H9 (cell line): ENCODE results near the gene IFNA21. TPM values are rescaled to one million over a fixed set of nuclear protein-coding genes. Genes with fewer than 3 reads are reported as not detected.

Experiments
- DNase-seq: peaks from one replicate; pipeline ENCODE4 v3.0.0-alpha.2; 2017
- H2AFZ ChIP-seq: one replicate; pipeline ENCODE4 v1.6.1; 2013; ENCODE audit warnings: mild to moderate bottlenecking, low read length, control low read depth, moderate library complexity
- H2AK5ac ChIP-seq: 2 replicates; pipeline ENCODE4 v1.6.1; 2013; ENCODE audit warnings: low read length, control low read depth, mixed read lengths; ENCODE audit not compliant: insufficient read length
- H2BK120ac ChIP-seq: one replicate; pipeline ENCODE4 v1.6.1; 2013; ENCODE audit warnings: low read depth, mild to moderate bottlenecking, low read length, control low read depth, inconsistent platforms; ENCODE audit not compliant: poor library complexity, severe bottlenecking
- H2BK12ac ChIP-seq: 2 replicates; pipeline ENCODE4 v1.6.1; 2013; ENCODE audit warnings: low read length, control low read depth, mixed read lengths, low read depth; ENCODE audit not compliant: insufficient read length
- H2BK15ac ChIP-seq: 2 replicates; pipeline ENCODE4 v1.6.1; 2013; ENCODE audit warnings: low read depth, low read length, control low read depth
- H2BK20ac ChIP-seq: one replicate; pipeline ENCODE4 v1.6.1; 2013; ENCODE audit warnings: low read depth, mild to moderate bottlenecking, low read length, control low read depth, inconsistent platforms; ENCODE audit not compliant: poor library complexity, severe bottlenecking
- H2BK5ac ChIP-seq: 2 replicates; pipeline ENCODE4 v1.6.1; 2013; ENCODE audit warnings: low read length, control low read depth, mixed read lengths; ENCODE audit not compliant: insufficient read length
- H3K14ac ChIP-seq: 2 replicates; pipeline ENCODE4 v1.6.1; 2013; ENCODE audit warnings: low read length, control low read depth; ENCODE audit not compliant: insufficient read depth
- H3K18ac ChIP-seq: 2 replicates; pipeline ENCODE4 v1.6.1; 2013; ENCODE audit warnings: low read depth, mild to moderate bottlenecking, mixed read lengths, low read length, control low read depth; ENCODE audit not compliant: insufficient read length
- H3K23ac ChIP-seq: 2 replicates; pipeline ENCODE4 v1.6.1; 2013; ENCODE audit warnings: low read length, control low read depth, mixed read lengths, low read depth; ENCODE audit not compliant: insufficient read length
- H3K23me2 ChIP-seq: 2 replicates; pipeline ENCODE4 v1.6.1; 2013; ENCODE audit warnings: low read depth, mild to moderate bottlenecking, mixed read lengths, low read length, control low read depth; ENCODE audit not compliant: insufficient read length, poor library complexity, severe bottlenecking
- H3K27ac ChIP-seq: 2 replicates; pipeline ENCODE4 v1.5.1; 2013; ENCODE audit warnings: low read length, control low read depth, mixed read lengths, low read depth; ENCODE audit not compliant: insufficient read length
- H3K27me3 ChIP-seq: 2 replicates; pipeline ENCODE4 v1.6.1; 2013; ENCODE audit warnings: low read length, control low read depth, inconsistent platforms; ENCODE audit not compliant: insufficient read depth
- H3K4ac ChIP-seq: 2 replicates; pipeline ENCODE4 v1.6.1; 2013; ENCODE audit warnings: low read depth, mild to moderate bottlenecking, control low read depth, inconsistent platforms, low read length, moderate library complexity
- H3K4me1 ChIP-seq: 2 replicates; pipeline ENCODE4 v1.6.1; 2013; ENCODE audit warnings: low read length, control low read depth, inconsistent platforms; ENCODE audit not compliant: insufficient read depth
- H3K4me2 ChIP-seq: 2 replicates; pipeline ENCODE4 v1.6.1; 2013; ENCODE audit warnings: low read length, control low read depth, mixed read lengths; ENCODE audit not compliant: insufficient read length, insufficient read depth
- H3K56ac ChIP-seq: 2 replicates; pipeline ENCODE4 v1.6.1; 2013; ENCODE audit warnings: low read depth, mild to moderate bottlenecking, mixed read lengths, low read length, control low read depth; ENCODE audit not compliant: insufficient read length
- H3K79me1 ChIP-seq: 2 replicates; pipeline ENCODE4 v1.6.1; 2013; ENCODE audit warnings: low read depth, mild to moderate bottlenecking, moderate library complexity, low read length, control low read depth, inconsistent platforms; ENCODE audit not compliant: insufficient read depth, poor library complexity, severe bottlenecking
- H3K79me2 ChIP-seq: 2 replicates; pipeline ENCODE4 v1.6.1; 2013; ENCODE audit warnings: low read length, control low read depth, inconsistent platforms; ENCODE audit not compliant: insufficient read depth
- H3K9ac ChIP-seq: 2 replicates; pipeline ENCODE4 v1.6.1; 2013; ENCODE audit warnings: low read length, control low read depth, mixed read lengths; ENCODE audit not compliant: insufficient read length; ENCODE audit errors: extremely low read depth
- H3K9me3 ChIP-seq: one replicate; pipeline ENCODE4 v1.6.1; 2013; ENCODE audit warnings: low read depth, low read length, inconsistent platforms; ENCODE audit not compliant: control insufficient read depth
- H3T11ph ChIP-seq: one replicate; pipeline ENCODE4 v1.6.1; 2013; ENCODE audit warnings: mild to moderate bottlenecking, low read length, control low read depth, inconsistent platforms
- H4K20me1 ChIP-seq: one replicate; pipeline ENCODE4 v1.6.1; 2013; ENCODE audit not compliant: control insufficient read depth, insufficient read length, insufficient read depth
- H4K5ac ChIP-seq: 2 replicates; pipeline ENCODE4 v1.6.1; 2013; ENCODE audit warnings: low read depth, mild to moderate bottlenecking, mixed read lengths, low read length, control low read depth; ENCODE audit not compliant: insufficient read length
- H4K8ac ChIP-seq: replicated peaks from 2 replicates; pipeline ENCODE4 v1.6.1; 2013; ENCODE audit warnings: low read length, control low read depth, mixed read lengths, low read depth; ENCODE audit not compliant: insufficient read length
- H4K91ac ChIP-seq: 2 replicates; pipeline ENCODE4 v1.6.1; 2013; ENCODE audit warnings: low read depth, mild to moderate bottlenecking, moderate library complexity, mixed read lengths, low read length, control low read depth; ENCODE audit not compliant: insufficient read length
- H3K27ac Mint-ChIP-seq, 3 experiments: 2 replicates in 2 of 3; 3 replicates in 1 of 3; pipeline ENCODE4 v1.8.0; 2020 to 2021; ENCODE audit warnings: mixed read lengths in 3 of 3, mild to moderate bottlenecking in 1 of 3, moderate library complexity in 1 of 3
- H3K27me3 Mint-ChIP-seq: 2 replicates; pipeline ENCODE4 v1.8.0; 2021; ENCODE audit warnings: low read depth, mild to moderate bottlenecking, moderate library complexity, mixed read lengths
- H3K36me3 Mint-ChIP-seq, 3 experiments: 2 replicates in 2 of 3; 3 replicates in 1 of 3; pipeline ENCODE4 v1.8.0; 2020 to 2021; ENCODE audit warnings: low read depth in 3 of 3, mixed read lengths in 3 of 3; ENCODE audit not compliant: insufficient read depth in 1 of 3
- H3K4me1 Mint-ChIP-seq, 2 experiments: 2 replicates each; pipeline ENCODE4 v1.8.0; 2020; ENCODE audit warnings: mixed read lengths in 2 of 2
- H3K4me3 Mint-ChIP-seq, 2 experiments: 2 replicates in 1 of 2; 3 replicates in 1 of 2; pipeline ENCODE4 v1.8.0; 2020 to 2021; ENCODE audit warnings: mild to moderate bottlenecking in 2 of 2, mixed read lengths in 2 of 2, moderate library complexity in 1 of 2
- H3K9me3 Mint-ChIP-seq, 2 experiments: 2 replicates in 1 of 2; 3 replicates in 1 of 2; pipeline ENCODE4 v1.8.0; 2020; ENCODE audit warnings: mild to moderate bottlenecking in 2 of 2, mixed read lengths in 2 of 2, moderate library complexity in 1 of 2
- WGBS: extraction: QIAGEN DNeasy Blood & Tissue Kit; methylation state at CpG from one replicate; pipeline ENCODE4 v1.1.7; 2013; ENCODE audit warnings: missing lambda C conversion rate, low lambda C conversion rate, mixed read lengths; ENCODE audit not compliant: insufficient read length; ENCODE audit errors: extremely low coverage; 5-methylcytosine and 5-hydroxymethylcytosine counted together
- total RNA-seq: library from RNA; stranded (reverse); gene quantifications from 2 replicates; pipeline ENCODE4 v1.2.1, GENCODE V29; 2021
- TF ChIP-seq, protein P1 (sequence below): fragments of 200-600 bp; sonication (generic); conservative IDR thresholded peaks from 3 replicates; pipeline ENCODE4 v1.8.0; 2021; ENCODE audit warnings: antibody characterized with exemption, mild to moderate bottlenecking

The IFNA21 gene
- total RNA-seq, 1 experiment from 2014 or later, result not detected

DNA sequence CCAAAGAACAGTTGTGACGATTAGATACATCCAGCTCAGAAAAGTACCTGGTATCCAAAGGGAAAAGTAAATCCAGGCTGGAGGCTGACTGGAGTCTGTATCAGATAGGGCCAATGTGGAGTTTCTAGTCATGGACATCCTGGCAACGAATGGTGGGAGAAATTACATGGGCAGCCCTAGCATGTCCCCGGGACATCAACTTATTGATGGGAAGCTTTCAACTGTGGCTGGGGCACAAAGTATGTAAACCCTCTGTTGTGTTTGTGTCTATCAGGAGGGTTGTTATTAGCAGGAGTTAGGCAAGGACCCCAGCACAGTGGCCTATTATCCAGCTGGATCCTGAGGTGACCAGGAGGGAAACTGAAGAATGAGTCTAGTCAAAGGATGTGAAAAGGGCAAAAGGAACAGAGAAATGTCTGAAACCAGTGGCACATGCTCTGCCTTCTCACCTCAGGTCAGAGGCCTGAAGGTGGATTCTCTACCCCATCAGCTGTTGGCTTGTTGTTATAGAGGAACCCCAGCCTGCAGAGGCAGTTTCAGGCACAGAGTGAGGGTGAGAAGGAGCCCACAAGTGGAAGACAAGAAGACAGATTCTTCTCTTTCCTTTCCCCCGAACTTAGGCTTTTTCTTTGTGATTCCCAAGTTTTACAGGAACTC lies 44.7 kb downstream of the IFNA21 start:
- Histone ChIP-seq H2BK5ac (no peak overlapping the region), H2BK15ac (no peak overlapping the region), H3K14ac (no peak overlapping the region), H3K4me2 (no peak overlapping the region), H3K9ac (no peak overlapping the region), H3K27me3 (no peaks in the 10 kb centered on the region), H3T11ph (no peak overlapping the region), H3K9me3 (no peaks in the 10 kb centered on the region), H2AFZ (no peak overlapping the region), H3K79me1 (no peaks in the 10 kb centered on the region), H2BK120ac (no peak overlapping the region), H2BK20ac (no peak overlapping the region), H3K27ac (no peak overlapping the region), H3K4ac (no peak overlapping the region), H4K8ac (no peak overlapping the region), H3K79me2 (no peaks in the 10 kb centered on the region), H3K23ac (no peak overlapping the region), H3K23me2 (no peaks in the 10 kb centered on the region), H3K18ac (no peak overlapping the region), H2AK5ac (no peak overlapping the region), H2BK12ac (no peak overlapping the region), H3K4me1 (no peaks in the 10 kb centered on the region), H4K5ac (no peak overlapping the region), H4K20me1 (no peaks in the 10 kb centered on the region), H4K91ac (no peak overlapping the region), H3K56ac (no peak overlapping the region)
- no CpG with 5 or more reads among the region's 4 CpGs for WGBS
- Mint-ChIP-seq H3K36me3 (no peaks in the 10 kb centered on the region), H3K9me3 (no peaks in the 10 kb centered on the region), H3K4me1 (no peaks in the 10 kb centered on the region), H3K27me3 (no peaks in the 10 kb centered on the region; the same call in 1 of the 2 replicates), H3K27ac (no peak overlapping the region), H3K4me3 (no peak overlapping the region)
- TF ChIP-seq, protein P1, sequence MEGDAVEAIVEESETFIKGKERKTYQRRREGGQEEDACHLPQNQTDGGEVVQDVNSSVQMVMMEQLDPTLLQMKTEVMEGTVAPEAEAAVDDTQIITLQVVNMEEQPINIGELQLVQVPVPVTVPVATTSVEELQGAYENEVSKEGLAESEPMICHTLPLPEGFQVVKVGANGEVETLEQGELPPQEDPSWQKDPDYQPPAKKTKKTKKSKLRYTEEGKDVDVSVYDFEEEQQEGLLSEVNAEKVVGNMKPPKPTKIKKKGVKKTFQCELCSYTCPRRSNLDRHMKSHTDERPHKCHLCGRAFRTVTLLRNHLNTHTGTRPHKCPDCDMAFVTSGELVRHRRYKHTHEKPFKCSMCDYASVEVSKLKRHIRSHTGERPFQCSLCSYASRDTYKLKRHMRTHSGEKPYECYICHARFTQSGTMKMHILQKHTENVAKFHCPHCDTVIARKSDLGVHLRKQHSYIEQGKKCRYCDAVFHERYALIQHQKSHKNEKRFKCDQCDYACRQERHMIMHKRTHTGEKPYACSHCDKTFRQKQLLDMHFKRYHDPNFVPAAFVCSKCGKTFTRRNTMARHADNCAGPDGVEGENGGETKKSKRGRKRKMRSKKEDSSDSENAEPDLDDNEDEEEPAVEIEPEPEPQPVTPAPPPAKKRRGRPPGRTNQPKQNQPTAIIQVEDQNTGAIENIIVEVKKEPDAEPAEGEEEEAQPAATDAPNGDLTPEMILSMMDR, result no peak
- no peak for DNase-seq
